Psoas muscle (tissue), 8 donors: ENCODE results near the gene TDRD7. TPM values are rescaled to one million over a fixed set of nuclear protein-coding genes. Genes with fewer than 3 reads are reported as not detected.

Experiments used
- ATAC-seq, 4 donors: fragments of 200-7000 bp; cut with Tn5 transposase; one replicate each; pipeline ENCODE4 v1.9.1; 2020; ENCODE audit warnings: moderate library complexity in 3 of 4, mild to moderate bottlenecking in 2 of 4
- DNase-seq, 2 donors: peaks; one replicate each; pipeline ENCODE4 v3.0.0-alpha.2; 2020
- H3K27ac ChIP-seq: fragments of 200-600 bp; one replicate; pipeline ENCODE4 v1.8.0; 2022
- H3K27me3 ChIP-seq, 3 donors: fragments of 200-600 bp in 1 of 3; one replicate each; pipeline versions ENCODE4 v1.6.1 to v1.8.0; 2013 to 2022; ENCODE audit warnings: low read length in 2 of 3, mild to moderate bottlenecking in 2 of 3, moderate library complexity in 1 of 3; ENCODE audit not compliant: insufficient read depth in 3 of 3
- H3K36me3 ChIP-seq, 2 donors: fragments of 200-600 bp in 1 of 2; one replicate each; pipeline versions ENCODE4 v1.6.1 to v1.8.0; 2013 to 2022; ENCODE audit warnings: low read depth in 1 of 2, mild to moderate bottlenecking in 1 of 2, moderate library complexity in 1 of 2; ENCODE audit not compliant: insufficient read depth in 1 of 2
- H3K4me1 ChIP-seq: fragments of 200-600 bp; one replicate; pipeline ENCODE4 v1.8.0; 2022
- H3K4me3 ChIP-seq: fragments of 200-600 bp; one replicate; pipeline ENCODE4 v1.8.0; 2022; ENCODE audit warnings: mild to moderate bottlenecking
- H3K9me3 ChIP-seq: fragments of 200-600 bp; one replicate; pipeline ENCODE4 v1.8.0; 2022
- CTCF ChIP-seq: fragments of 200-600 bp; IDR thresholded peaks from one replicate; pipeline ENCODE4 v1.8.0; 2022; ENCODE audit warnings: antibody characterized with exemption
- WGBS, 3 donors: extraction: QIAGEN DNeasy Blood & Tissue Kit; methylation state at CpG; one replicate each; pipeline versions ENCODE4 v1.1.6 to v1.1.7; 2013; 5-methylcytosine and 5-hydroxymethylcytosine counted together
- intact Hi-C, 2 donors: fragments of 100-400 bp; cut with DNase I; formaldehyde crosslinking; loops; one replicate each; pipeline versions ENCODE4 v1.11.0 to v1.14.2; 2022
- polyA plus RNA-seq, 3 donors: library from polyadenylated mRNA; stranded (reverse); fragments of 200-250 nt; gene quantifications; one replicate each; pipeline ENCODE4 v1.2.3, GENCODE V29; 2013
- total RNA-seq, 4 donors: library from RNA; stranded (reverse); fragmentation: NEBNext Ultra II Directional in 2 of 4; extraction: Animal tissue kit (Norgen Biotek cat#: 25700) in 2 of 4; gene quantifications; one replicate each; pipeline versions ENCODE4 v1.2.1 to v1.2.4, GENCODE V29; 2021 to 2023
- donor health status: healthy with polysubstance abuse.
- donor health status: DM: no; HTN: no; CAD: no; lungs with moderate emphysema.
- donor health status: Bipolar disorder and iron deficiency.
- donor health status: healthy.
- donor health status: DM: yes; HTN: yes; CAD: no.
- donor health status: DM: no; HTN: no; CAD: no.
- donor health status: DM: no; HTN: no; CAD: no.
- donor health status: DM: yes; HTN: yes; CAD: no.

TDRD7 gene
- total and polyA plus RNA-seq, 7 donors = 2.3 to 9.9 (median 4.9) TPM

GRCh38 chr9:97372580-97372979, 39.3 kb upstream of the TDRD7 start:
- Histone ChIP-seq H3K4me1 (no peaks in the 10 kb centered on the region), H3K36me3 (peaks cover 0 to 14% of the 10 kb centered on the region in 2 donors), H3K27ac (no peak overlapping the region), H3K27me3 (no peaks in the 10 kb centered on the region), H3K9me3 (peaks cover 13% of the 10 kb centered on the region), H3K4me3 (no peak overlapping the region)
- TF ChIP-seq CTCF = no peak
- intact Hi-C loops = no loop called here
- 67 to 72% (median 68%) methylated on average over 6 of the region's 6 CpGs for WGBS, 3 donors
- ATAC-seq (no peak), DNase-seq (no peak)

GRCh38 chr9:97373331-97373730, 38.6 kb upstream of the TDRD7 start:
- H3K4me1 ChIP-seq = no peaks in the 10 kb centered on the region
- no peak for ATAC-seq
- peaks cover 10% of the 10 kb centered on the region for H3K9me3 ChIP-seq
- TF ChIP-seq CTCF = no peak
- no peak overlapping the region for H3K4me3 ChIP-seq
- intact Hi-C loops = no loop called here
- no peaks in the 10 kb centered on the region for H3K27me3 ChIP-seq
- 94 to 98% (median 94%) methylated on average over 4 of the region's 4 CpGs for WGBS, 3 donors
- DNase-seq = no peak
- H3K36me3 ChIP-seq = peaks cover 0 to 14% of the 10 kb centered on the region in 2 donors
- no peak overlapping the region for H3K27ac ChIP-seq

GRCh38 chr9:97374811-97375210, 37.1 kb upstream of the TDRD7 start:
- no peak for TF ChIP-seq CTCF
- 77 to 86% (median 81%) methylated on average over 2 of the region's 2 CpGs for WGBS, 3 donors
- ATAC-seq (no peak), DNase-seq (no peak)
- Histone ChIP-seq H3K36me3 (peaks cover 0 to 14% of the 10 kb centered on the region in 2 donors), H3K27me3 (no peaks in the 10 kb centered on the region), H3K4me1 (no peaks in the 10 kb centered on the region), H3K4me3 (no peak overlapping the region), H3K27ac (no peak overlapping the region), H3K9me3 (no peaks in the 10 kb centered on the region)
- intact Hi-C loops = no loop called here

GRCh38 chr9:97376902-97377301, 35.0 kb upstream of the TDRD7 start:
- intact Hi-C loops = loop anchor here in 1 of 2 donors (2.0 kb wide), 1 partner anchor 76 kb away; no protein-coding TSS in a partner anchor
- 79 to 84% (median 80%) methylated on average over 6 of the region's 6 CpGs for WGBS, 3 donors
- no peak overlapping the region for H3K4me3 ChIP-seq
- H3K9me3 ChIP-seq = no peaks in the 10 kb centered on the region
- H3K27ac ChIP-seq = no peak overlapping the region
- no peak for TF ChIP-seq CTCF
- no peaks in the 10 kb centered on the region for H3K27me3 ChIP-seq
- DNase-seq (no peak), ATAC-seq (no peak)
- peaks cover 0 to 14% of the 10 kb centered on the region in 2 donors for H3K36me3 ChIP-seq
- no peaks in the 10 kb centered on the region for H3K4me1 ChIP-seq

GRCh38 chr9:97382099-97382718, 29.7 kb upstream of the TDRD7 start:
- 56 to 90% (median 78%) methylated on average over 2 of the region's 2 CpGs for WGBS, 3 donors
- Histone ChIP-seq H3K4me1 (no peaks in the 10 kb centered on the region), H3K36me3 (no peaks in the 10 kb centered on the region), H3K4me3 (no peak overlapping the region), H3K27me3 (peaks cover 0 to 2% (median 0%) of the 10 kb centered on the region in 3 donors), H3K9me3 (no peaks in the 10 kb centered on the region), H3K27ac (no peak overlapping the region)
- no peak for TF ChIP-seq CTCF
- DNase-seq = no peak
- intact Hi-C loops = no loop called here
- ATAC-seq = no peak
